ENCODE measurements around the gene TNS4.

- TF ChIP-seq CTCF (IDR thresholded peaks at IDR 0.05) (peak in 1 of 3 experiments; percentile 18), POLR2A (IDR thresholded peaks at IDR 0.05) (no peak)
Observed at GRCh38 chr17:40442392-40443195, 58.8 kb downstream of the TNS4 start.
